GM12878 (cell line): Measurements from ENCODE around the gene GP2.

Source experiments
- CTCF ChIP-seq, 3 experiments: IDR thresholded peaks in 2 of 3; conservative IDR thresholded peaks in 1 of 3; 2 replicates each; pipeline ENCODE4 v1.5.1; 2011; ENCODE audit warnings: low read depth in 3 of 3, low read length in 3 of 3, mild to moderate bottlenecking in 3 of 3, control low read depth in 2 of 3, moderate library complexity in 2 of 3, inconsistent platforms in 1 of 3, mixed read lengths in 1 of 3; ENCODE audit not compliant: control insufficient read depth in 2 of 3, insufficient read depth in 1 of 3; ENCODE audit errors: extremely low read depth in 1 of 3
- GABPA ChIP-seq: IDR thresholded peaks from 2 replicates; pipeline ENCODE4 v1.6.1; 2014; ENCODE audit warnings: antibody characterized with exemption, low read depth, mild to moderate bottlenecking, inconsistent platforms
- HDAC2 ChIP-seq: fragments of 200-600 bp; sonication (generic); IDR thresholded peaks from 2 replicates; pipeline ENCODE4 v1.6.1; 2017
- JUND ChIP-seq: IDR thresholded peaks from 2 replicates; pipeline ENCODE4 v1.6.1; 2012; ENCODE audit warnings: low read depth, mild to moderate bottlenecking, low read length, improper control_type of control experiment, moderate library complexity
- MTA3 ChIP-seq: IDR thresholded peaks from 2 replicates; pipeline ENCODE4 v1.6.1; 2012; ENCODE audit warnings: low read length, inconsistent platforms, borderline replicate concordance
- NBN ChIP-seq: fragments of 450-650 bp; IDR thresholded peaks from 2 replicates; pipeline ENCODE4 v1.6.1; 2016
- PKNOX1 ChIP-seq: fragments of 450-650 bp; IDR thresholded peaks from 2 replicates; pipeline ENCODE4 v1.6.1; 2016; ENCODE audit warnings: mild to moderate bottlenecking
- POLR2A ChIP-seq: IDR thresholded peaks from 2 replicates; pipeline ENCODE4 v1.6.1; 2011; ENCODE audit warnings: low read depth, mild to moderate bottlenecking, low read length
- TAF1 ChIP-seq: IDR thresholded peaks from 2 replicates; pipeline ENCODE4 v1.6.1; 2011; ENCODE audit warnings: mild to moderate bottlenecking, low read depth, low read length, borderline replicate concordance

GRCh38 chr16:20271893-20272292 lies 55.4 kb downstream of the GP2 start:
- TF ChIP-seq JUND = no peak
- no peak for TF ChIP-seq HDAC2
- no peak for TF ChIP-seq CTCF (IDR thresholded peaks at IDR 0.05 in 2 of 3, conservative IDR thresholded peaks at IDR 0.05 in 1 of 3; ENCODE audit: control insufficient read depth in 2 of 3, extremely low read depth in 1 of 3, insufficient read depth in 1 of 3, low read depth in 3 of 3, low read length in 3 of 3)
- TF ChIP-seq POLR2A = no peak
- TF ChIP-seq PKNOX1 = no peak
- no peak for TF ChIP-seq MTA3
- TF ChIP-seq NBN = no peak
- no peak for TF ChIP-seq GABPA
- TF ChIP-seq TAF1 = no peak
